DOHH2 (cell line): ENCODE results near the gene FAM227B.

Experiments used
- H3F3A ChIP-seq: fragments of 200-600 bp; sonication (generic), shearing (Covaris generic); 2 replicates; pipeline ENCODE4 v1.6.0; 2016; ENCODE audit warnings: antibody characterized with exemption, mild to moderate bottlenecking; ENCODE audit not compliant: control insufficient read depth, insufficient read depth
- H3K27ac ChIP-seq: fragments of 200-600 bp; sonication (generic); 2 replicates; pipeline ENCODE4 v1.5.1; 2014; ENCODE audit warnings: low read depth, mild to moderate bottlenecking, low read length, moderate library complexity
- H3K27me3 ChIP-seq: fragments of 200-600 bp; sonication (generic); 2 replicates; pipeline ENCODE4 v1.6.1; 2014; ENCODE audit warnings: mild to moderate bottlenecking, low read length, mixed read lengths; ENCODE audit not compliant: control insufficient read depth
- H3K36me3 ChIP-seq: fragments of 200-600 bp; sonication (generic); 2 replicates; pipeline ENCODE4 v1.6.1; 2014; ENCODE audit warnings: mild to moderate bottlenecking, low read length, moderate library complexity, mixed read lengths; ENCODE audit not compliant: control insufficient read depth
- H3K4me1 ChIP-seq: fragments of 200-600 bp; sonication (generic); 2 replicates; pipeline ENCODE4 v1.6.1; 2014; ENCODE audit warnings: mild to moderate bottlenecking, low read length, mixed read lengths; ENCODE audit not compliant: control insufficient read depth
- H3K4me2 ChIP-seq: fragments of 200-600 bp; sonication (generic); 2 replicates; pipeline ENCODE4 v1.6.0; 2014; ENCODE audit warnings: mild to moderate bottlenecking, low read length, moderate library complexity
- H3K4me3 ChIP-seq: fragments of 200-600 bp; sonication (generic); 2 replicates; pipeline ENCODE4 v1.5.1; 2014; ENCODE audit warnings: mild to moderate bottlenecking, low read length, mixed read lengths
- H3K79me2 ChIP-seq: fragments of 200-600 bp; sonication (generic); 2 replicates; pipeline ENCODE4 v1.6.1; 2014; ENCODE audit warnings: mild to moderate bottlenecking, low read length, mixed read lengths; ENCODE audit not compliant: control insufficient read depth
- H3K9me2 ChIP-seq: fragments of 200-600 bp; sonication (generic); replicated peaks from 2 replicates; pipeline ENCODE4 v1.6.1; 2014; ENCODE audit warnings: mild to moderate bottlenecking, low read length, mixed read lengths; ENCODE audit not compliant: control insufficient read depth
- H3K9me3 ChIP-seq: fragments of 200-600 bp; sonication (generic); 2 replicates; pipeline ENCODE4 v1.6.1; 2014; ENCODE audit warnings: antibody characterized with exemption, low read length, mixed read lengths; ENCODE audit not compliant: control insufficient read depth, insufficient read depth
- H4K20me1 ChIP-seq: fragments of 200-600 bp; sonication (generic); 2 replicates; pipeline ENCODE4 v1.6.0; 2014; ENCODE audit warnings: low read depth, mild to moderate bottlenecking, antibody characterized with exemption, low read length, moderate library complexity; ENCODE audit not compliant: control insufficient read depth, insufficient read depth
- CTCF ChIP-seq: fragments of 200-600 bp; sonication (generic); IDR thresholded peaks from one replicate; pipeline ENCODE4 v1.5.1; 2014; ENCODE audit warnings: antibody characterized with exemption, mild to moderate bottlenecking, low read depth, low read length; ENCODE audit not compliant: poor library complexity, severe bottlenecking
- EZH2phosphoT487 ChIP-seq: fragments of 200-600 bp; sonication (generic); IDR thresholded peaks from 2 replicates; pipeline ENCODE4 v1.6.1; 2017; ENCODE audit warnings: borderline replicate concordance, mild to moderate bottlenecking, antibody characterized with exemption, low read length, moderate library complexity, mixed read lengths

The FAM227B gene

DNA sequence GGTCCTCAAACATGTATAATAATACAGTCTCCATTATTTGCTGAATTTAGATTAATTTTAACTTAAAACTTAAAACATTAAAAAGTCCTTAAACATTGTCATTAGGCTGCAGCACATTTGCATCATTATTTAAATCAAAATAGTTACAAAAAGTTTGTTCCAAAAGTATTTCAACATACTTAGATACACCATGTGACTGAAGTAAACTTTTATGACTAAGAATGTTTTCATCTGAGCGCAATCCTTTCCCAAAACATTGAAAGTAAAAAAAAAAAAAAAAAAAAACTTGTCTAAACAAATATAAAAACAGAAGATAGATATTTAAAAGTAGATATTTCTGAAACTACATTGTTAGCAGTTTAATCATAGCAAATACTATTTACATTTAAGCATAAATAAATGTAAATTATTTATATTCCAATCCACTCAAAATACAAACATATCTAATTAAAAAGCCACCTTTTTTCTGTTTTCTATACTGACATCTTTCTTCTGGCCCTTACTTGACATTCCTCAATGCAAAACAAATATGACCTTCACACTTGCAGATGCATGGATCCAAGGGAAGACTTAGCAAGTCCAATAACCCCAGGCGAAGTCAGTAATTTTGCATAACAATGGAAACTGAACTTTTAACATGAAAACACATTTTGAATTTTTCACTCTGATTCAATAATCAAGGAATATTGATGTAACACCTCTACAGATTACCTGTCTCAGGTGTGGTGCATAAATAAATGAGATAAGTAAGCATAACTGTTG, 10.3 kb downstream of the FAM227B start:
- Histone ChIP-seq H4K20me1 (no peaks in the 10 kb centered on the region), H3K36me3 (no peaks in the 10 kb centered on the region; the same call in 1 of the 2 replicates), H3K27ac (no peak overlapping the region), H3K9me3 (peaks cover 10% of the 10 kb centered on the region), H3K4me3 (no peak overlapping the region), H3K4me2 (no peak overlapping the region), H3K79me2 (no peaks in the 10 kb centered on the region), H3K27me3 (no peaks in the 10 kb centered on the region), H3K9me2 (no peaks in the 10 kb centered on the region), H3F3A (no peaks in the 10 kb centered on the region), H3K4me1 (no peaks in the 10 kb centered on the region)
- TF ChIP-seq EZH2phosphoT487 (no peak), CTCF (no peak)

DNA sequence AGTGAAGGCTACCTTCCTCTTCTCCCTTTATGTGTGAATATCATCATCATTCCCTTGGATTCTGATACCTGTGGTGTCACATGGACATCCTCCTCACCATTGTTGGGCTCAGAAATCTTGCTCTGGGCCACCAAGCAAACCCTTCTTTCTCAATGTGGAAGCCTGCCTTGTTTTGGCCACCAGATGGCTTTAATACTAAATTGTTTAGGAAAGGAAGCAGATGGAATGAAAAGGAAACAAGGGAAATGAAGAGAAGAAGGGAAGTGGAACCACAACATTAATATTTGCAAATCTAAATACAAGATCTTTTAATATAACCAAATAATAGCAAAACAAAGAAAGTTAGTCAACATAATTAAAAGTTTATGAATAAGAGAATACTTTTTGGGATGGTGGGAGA, 14.0 kb downstream of the FAM227B start:
- no peaks in the 10 kb centered on the region for H3K27me3 ChIP-seq
- H3K4me3 ChIP-seq, result no peak overlapping the region
- no peaks in the 10 kb centered on the region for H3K79me2 ChIP-seq
- peaks cover 3% of the 10 kb centered on the region; the same call in 1 of the 2 replicates for H3K9me3 ChIP-seq
- H3K4me2 ChIP-seq, result no peak overlapping the region
- H3F3A ChIP-seq, result no peaks in the 10 kb centered on the region
- H3K9me2 ChIP-seq, result no peaks in the 10 kb centered on the region
- no peaks in the 10 kb centered on the region for H3K36me3 ChIP-seq
- H3K4me1 ChIP-seq, result no peaks in the 10 kb centered on the region
- no peaks in the 10 kb centered on the region for H4K20me1 ChIP-seq
- TF ChIP-seq CTCF (peak; percentile 13), EZH2phosphoT487 (no peak)
- no peak overlapping the region for H3K27ac ChIP-seq

GRCh38 chr15:49605588-49605987, 15.0 kb downstream of the FAM227B start:
- Histone ChIP-seq H3K9me3 (peaks cover 3% of the 10 kb centered on the region; the same call in 1 of the 2 replicates), H4K20me1 (no peaks in the 10 kb centered on the region), H3K9me2 (no peaks in the 10 kb centered on the region), H3K4me2 (no peak overlapping the region), H3K4me3 (no peak overlapping the region), H3K79me2 (no peaks in the 10 kb centered on the region), H3K36me3 (no peaks in the 10 kb centered on the region), H3K27ac (no peak overlapping the region), H3K4me1 (no peaks in the 10 kb centered on the region), H3K27me3 (no peaks in the 10 kb centered on the region), H3F3A (no peaks in the 10 kb centered on the region)
- no peak for TF ChIP-seq CTCF
- TF ChIP-seq EZH2phosphoT487, result no peak
